Neural progenitor cell (in vitro differentiated cells): ENCODE results near the gene TBC1D3B. TPM values are rescaled to one million over a fixed set of nuclear protein-coding genes. Genes with fewer than 3 reads are reported as not detected.
"Not testable (repeated sequence)": the region's sequence is repeated elsewhere in the genome, so short reads cannot be mapped to it uniquely, and the experiment has no call there.

Experiments used
- DNase-seq: peaks from one replicate; pipeline ENCODE4 v3.0.0-alpha.2; 2016; ENCODE audit warnings: low spot score
- H2AFZ ChIP-seq: fragments of 200-600 bp; sonication (generic); replicated peaks from 2 replicates; pipeline ENCODE4 v1.6.1; 2016; ENCODE audit warnings: antibody characterized with exemption
- H3F3A ChIP-seq: fragments of 200-600 bp; sonication (generic); 2 replicates; pipeline ENCODE4 v1.6.1; 2016; ENCODE audit warnings: antibody characterized with exemption, low read depth
- H3K27ac ChIP-seq: fragments of 200-600 bp; sonication (generic); 2 replicates; pipeline ENCODE4 v1.5.1; 2016; ENCODE audit warnings: mild to moderate bottlenecking
- H3K27me3 ChIP-seq: fragments of 200-600 bp; sonication (generic); 2 replicates; pipeline ENCODE4 v1.6.1; 2016; ENCODE audit warnings: mild to moderate bottlenecking, moderate library complexity
- H3K36me3 ChIP-seq: fragments of 200-600 bp; sonication (generic); 2 replicates; pipeline ENCODE4 v1.5.1; 2016
- H3K4me1 ChIP-seq: fragments of 200-600 bp; sonication (generic); 2 replicates; pipeline ENCODE4 v1.6.1; 2016; ENCODE audit warnings: mixed run types
- H3K4me2 ChIP-seq: fragments of 200-600 bp; sonication (generic); 2 replicates; pipeline ENCODE4 v1.6.1; 2016
- H3K4me3 ChIP-seq: fragments of 200-600 bp; sonication (generic); 2 replicates; pipeline ENCODE4 v1.5.1; 2016
- H3K79me2 ChIP-seq: fragments of 200-600 bp; sonication (generic); 2 replicates; pipeline ENCODE4 v1.6.1; 2016; ENCODE audit warnings: low read depth
- H3K9ac ChIP-seq: fragments of 200-600 bp; sonication (generic); 2 replicates; pipeline ENCODE4 v1.6.1; 2016
- H3K9me3 ChIP-seq: fragments of 200-600 bp; sonication (generic); 2 replicates; pipeline ENCODE4 v1.5.1; 2016; ENCODE audit warnings: low read depth
- H4K20me1 ChIP-seq: fragments of 200-600 bp; sonication (generic); 2 replicates; pipeline ENCODE4 v1.6.1; 2016; ENCODE audit warnings: low read depth
- H3K27ac Mint-ChIP-seq: 3 replicates; pipeline ENCODE4 v1.8.0; 2021; ENCODE audit warnings: mixed read lengths
- H3K27me3 Mint-ChIP-seq: 2 replicates; pipeline ENCODE4 v1.8.0; 2022; ENCODE audit warnings: low read depth, mild to moderate bottlenecking, inconsistent platforms, moderate library complexity, mixed read lengths; ENCODE audit not compliant: insufficient read depth
- H3K36me3 Mint-ChIP-seq: 3 replicates; pipeline ENCODE4 v1.8.0; 2021; ENCODE audit warnings: mixed read lengths
- H3K4me1 Mint-ChIP-seq: 3 replicates; pipeline ENCODE4 v1.8.0; 2021; ENCODE audit warnings: mixed read lengths
- H3K4me3 Mint-ChIP-seq: 3 replicates; pipeline ENCODE4 v1.8.0; 2021; ENCODE audit warnings: mild to moderate bottlenecking, moderate library complexity, mixed read lengths
- H3K9me3 Mint-ChIP-seq: 3 replicates; pipeline ENCODE4 v1.8.0; 2020; ENCODE audit warnings: mixed read lengths
- EZH2 ChIP-seq: fragments of 200-600 bp; sonication (generic); IDR thresholded peaks from 2 replicates; pipeline ENCODE4 v1.6.1; 2017; ENCODE audit warnings: antibody characterized with exemption, mild to moderate bottlenecking, moderate library complexity
- EZH2phosphoT487 ChIP-seq: fragments of 200-600 bp; sonication (generic); IDR thresholded peaks from 2 replicates; pipeline ENCODE4 v1.6.1; 2017; ENCODE audit warnings: antibody characterized with exemption
- total RNA-seq: library from RNA; depleted of rRNA; stranded (reverse); fragments of >200 nt; gene quantifications from 2 replicates; pipeline ENCODE4 v1.2.3, GENCODE V29; 2015; ENCODE audit warnings: low replicate concordance
- TF ChIP-seq, protein P1 (sequence below): fragments of 200-600 bp; sonication (generic); IDR thresholded peaks from 2 replicates; pipeline ENCODE4 v1.5.1; 2017; ENCODE audit warnings: antibody characterized with exemption, mild to moderate bottlenecking

TBC1D3B gene
- total RNA-seq, 1 donor from 2014 or later: not detected

GRCh38 chr17:36210439-36211211 lies 34.2 kb upstream of the TBC1D3B start, which contains the start of gene CCL4L2:
Gene CCL4L2, plus strand, starts transcription at chr17:36211063.
- not testable (repeated sequence) for H3K9me3 Mint-ChIP-seq, H2AFZ ChIP-seq, DNase-seq, H4K20me1 ChIP-seq, H3K9ac ChIP-seq, H3K27me3 ChIP-seq, H3K4me1 ChIP-seq, H3K4me2 ChIP-seq, H3K36me3 ChIP-seq, H3K27ac ChIP-seq, H3K9me3 ChIP-seq, H3K27me3 Mint-ChIP-seq, H3K36me3 Mint-ChIP-seq, H3K4me3 ChIP-seq, H3F3A ChIP-seq, H3K79me2 ChIP-seq
- peak within 1 kb of the TSS; percentile 93 for H3K27ac Mint-ChIP-seq
- peaks cover 13% of the 10 kb centered on the region for H3K4me1 Mint-ChIP-seq
- H3K4me3 Mint-ChIP-seq: peak within 1 kb of the TSS; percentile 17

DNA sequence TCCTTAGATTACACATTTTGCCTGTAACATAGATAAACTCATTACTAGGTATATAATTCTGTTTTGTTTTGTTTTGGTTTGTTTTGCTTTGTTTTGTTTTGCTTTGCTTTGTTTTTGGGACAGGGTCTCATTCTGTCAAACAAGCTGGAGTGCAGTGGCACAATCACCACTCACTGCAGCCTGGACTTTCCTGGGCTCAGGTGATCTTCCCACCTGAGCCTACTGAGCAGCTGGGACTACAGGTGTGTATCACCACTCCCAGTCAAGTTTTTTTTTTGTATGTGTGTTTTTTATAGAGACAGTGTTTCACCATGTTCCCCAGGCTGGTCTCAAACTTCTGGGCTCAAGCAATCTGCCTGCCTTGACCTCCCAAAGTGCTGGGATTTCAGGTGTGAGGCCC lies 33.1 kb upstream of the TBC1D3B start:
- no peaks in the 10 kb centered on the region for H3K27me3 ChIP-seq
- no peak overlapping the region for H3K4me3 ChIP-seq
- H3K9me3 ChIP-seq: no peaks in the 10 kb centered on the region
- H2AFZ ChIP-seq: no peak overlapping the region
- no peaks in the 10 kb centered on the region for H3K79me2 ChIP-seq
- no peaks in the 10 kb centered on the region for H3F3A ChIP-seq
- no peaks in the 10 kb centered on the region for H4K20me1 ChIP-seq
- H3K9ac ChIP-seq: no peak overlapping the region
- no peaks in the 10 kb centered on the region for H3K36me3 ChIP-seq
- no peak overlapping the region for H3K27ac ChIP-seq
- TF ChIP-seq, protein P1, sequence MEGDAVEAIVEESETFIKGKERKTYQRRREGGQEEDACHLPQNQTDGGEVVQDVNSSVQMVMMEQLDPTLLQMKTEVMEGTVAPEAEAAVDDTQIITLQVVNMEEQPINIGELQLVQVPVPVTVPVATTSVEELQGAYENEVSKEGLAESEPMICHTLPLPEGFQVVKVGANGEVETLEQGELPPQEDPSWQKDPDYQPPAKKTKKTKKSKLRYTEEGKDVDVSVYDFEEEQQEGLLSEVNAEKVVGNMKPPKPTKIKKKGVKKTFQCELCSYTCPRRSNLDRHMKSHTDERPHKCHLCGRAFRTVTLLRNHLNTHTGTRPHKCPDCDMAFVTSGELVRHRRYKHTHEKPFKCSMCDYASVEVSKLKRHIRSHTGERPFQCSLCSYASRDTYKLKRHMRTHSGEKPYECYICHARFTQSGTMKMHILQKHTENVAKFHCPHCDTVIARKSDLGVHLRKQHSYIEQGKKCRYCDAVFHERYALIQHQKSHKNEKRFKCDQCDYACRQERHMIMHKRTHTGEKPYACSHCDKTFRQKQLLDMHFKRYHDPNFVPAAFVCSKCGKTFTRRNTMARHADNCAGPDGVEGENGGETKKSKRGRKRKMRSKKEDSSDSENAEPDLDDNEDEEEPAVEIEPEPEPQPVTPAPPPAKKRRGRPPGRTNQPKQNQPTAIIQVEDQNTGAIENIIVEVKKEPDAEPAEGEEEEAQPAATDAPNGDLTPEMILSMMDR: no peak
- TF ChIP-seq EZH2 (no peak), EZH2phosphoT487 (no peak)
- H3K4me2 ChIP-seq: no peak overlapping the region
- Mint-ChIP-seq H3K27me3 (peaks cover 3% of the 10 kb centered on the region), H3K36me3 (no peaks in the 10 kb centered on the region), H3K9me3 (no peaks in the 10 kb centered on the region), H3K4me1 (peaks cover 13% of the 10 kb centered on the region), H3K27ac (no peak overlapping the region), H3K4me3 (no peak overlapping the region)
- peaks cover 7% of the 10 kb centered on the region for H3K4me1 ChIP-seq
- DNase-seq: no peak

DNA sequence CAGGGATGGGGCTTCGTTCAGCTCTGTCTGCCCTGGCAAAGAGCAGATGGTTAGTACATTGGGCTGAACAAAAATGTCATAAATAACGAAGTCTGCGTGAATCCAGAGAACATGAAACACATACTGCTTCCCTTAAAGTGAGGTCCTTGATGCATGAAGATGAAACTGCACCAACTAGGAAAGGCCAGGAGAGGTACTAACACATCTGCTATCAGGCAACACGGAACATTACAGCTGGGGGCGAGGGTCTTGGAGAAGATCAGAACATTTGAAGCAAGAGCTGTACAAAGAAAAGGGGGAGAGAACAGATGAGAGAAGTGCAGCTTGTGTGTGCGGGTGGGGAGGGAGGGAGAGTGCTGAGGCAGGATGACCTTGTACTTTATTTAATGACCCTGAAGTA lies 30.9 kb upstream of the TBC1D3B start:
- H3K9me3 ChIP-seq, H3K9me3 Mint-ChIP-seq, H3K36me3 ChIP-seq, H3K27me3 Mint-ChIP-seq, H3K4me2 ChIP-seq, H2AFZ ChIP-seq, H3K4me3 Mint-ChIP-seq, H3F3A ChIP-seq, H3K36me3 Mint-ChIP-seq, H4K20me1 ChIP-seq, H3K79me2 ChIP-seq, H3K4me3 ChIP-seq, H3K27ac Mint-ChIP-seq, H3K27me3 ChIP-seq, H3K27ac ChIP-seq, H3K9ac ChIP-seq, DNase-seq: not testable (repeated sequence)
- peaks cover 14% of the 10 kb centered on the region for H3K4me1 Mint-ChIP-seq
- H3K4me1 ChIP-seq: peaks cover 12% of the 10 kb centered on the region

DNA sequence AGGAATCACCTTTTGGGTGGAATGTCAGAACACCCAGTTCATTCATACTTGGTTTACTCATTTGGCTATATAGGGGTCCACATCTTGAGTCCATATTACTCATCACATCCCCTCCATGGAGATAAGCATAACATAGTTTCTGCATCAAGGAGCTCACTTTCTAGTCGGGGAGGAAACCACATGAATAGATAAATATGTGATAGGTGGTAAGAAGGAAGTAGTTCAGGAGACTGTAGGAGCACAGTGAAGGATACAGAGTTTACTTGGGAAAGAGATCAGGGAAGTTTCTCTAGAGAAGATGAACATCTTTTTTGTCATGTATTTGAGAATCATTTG lies 30.0 kb upstream of the TBC1D3B start:
- not testable (repeated sequence) for H3K9me3 Mint-ChIP-seq

More for the DNA sequence above, 30.0 kb upstream of the TBC1D3B start:
- not testable (repeated sequence) for H3K79me2 ChIP-seq, H3K27ac Mint-ChIP-seq, H3K27me3 Mint-ChIP-seq, H3K4me3 ChIP-seq, H3K36me3 ChIP-seq, H2AFZ ChIP-seq, H3K27ac ChIP-seq, H3K9me3 ChIP-seq, H3K4me1 Mint-ChIP-seq, H3K36me3 Mint-ChIP-seq, H3K4me1 ChIP-seq, DNase-seq, H3K27me3 ChIP-seq, H3K4me3 Mint-ChIP-seq, H3K4me2 ChIP-seq, H3K9ac ChIP-seq, H3F3A ChIP-seq, H4K20me1 ChIP-seq
